ENCODE data around the gene ZBTB21. TPM values are rescaled to one million over a fixed set of nuclear protein-coding genes. Genes with fewer than 3 reads are reported as not detected.

ZBTB21 gene
- total RNA-seq, 3 donors from 2014 or later = 15.2 to 18.1 (median 16.1) TPM

DNA sequence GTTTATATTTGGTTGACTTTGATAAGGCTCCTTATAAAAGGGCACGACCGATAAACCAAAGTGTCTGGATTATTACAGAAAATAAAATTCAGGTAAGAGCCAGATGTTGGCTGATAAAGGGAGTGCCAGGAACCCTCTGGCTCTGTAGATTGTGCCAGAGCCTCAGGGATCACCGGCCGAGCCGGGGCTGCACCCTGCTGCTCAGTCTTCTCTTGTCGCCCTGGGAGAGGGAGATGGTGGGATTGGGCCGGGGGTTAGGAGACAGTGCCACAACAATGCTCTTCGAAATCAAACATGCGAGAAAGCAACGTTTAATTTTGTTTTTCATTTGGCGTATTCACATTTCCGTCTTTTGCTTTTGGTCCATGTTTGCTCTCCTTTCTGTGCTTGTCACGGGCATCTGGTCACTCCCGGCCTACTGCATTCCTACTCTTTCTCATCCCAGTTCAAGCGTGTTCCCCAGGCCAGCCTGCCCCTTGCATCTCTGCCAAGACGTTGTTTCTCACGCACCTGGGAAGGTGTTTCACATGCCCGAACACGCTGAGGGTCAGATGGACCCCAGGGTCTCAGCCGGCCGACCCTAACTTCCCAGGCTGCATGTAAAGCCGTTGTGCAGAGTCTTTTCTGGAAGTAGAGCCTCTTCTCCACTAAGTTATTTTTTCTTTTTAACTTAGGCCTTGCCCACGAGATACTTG, 37.5 kb downstream of the ZBTB21 start:
- Histone ChIP-seq H3K36me3 (no peaks in the 10 kb centered on the region), H3K9me3 (no peaks in the 10 kb centered on the region), H3K27ac (no peak overlapping the region), H3K4me3 (no peak overlapping the region), H3K4me1 (no peaks in the 10 kb centered on the region), H3K27me3 (no peaks in the 10 kb centered on the region)
- DNase-seq (ENCODE audit: low spot score in 2 of 2) = peak; percentile 16 to 46
- TF ChIP-seq POLR2A (IDR thresholded peaks at IDR 0.05) (no peak), POLR2AphosphoS5 (IDR thresholded peaks at IDR 0.05) (no peak)
- TF ChIP-seq, protein P1, sequence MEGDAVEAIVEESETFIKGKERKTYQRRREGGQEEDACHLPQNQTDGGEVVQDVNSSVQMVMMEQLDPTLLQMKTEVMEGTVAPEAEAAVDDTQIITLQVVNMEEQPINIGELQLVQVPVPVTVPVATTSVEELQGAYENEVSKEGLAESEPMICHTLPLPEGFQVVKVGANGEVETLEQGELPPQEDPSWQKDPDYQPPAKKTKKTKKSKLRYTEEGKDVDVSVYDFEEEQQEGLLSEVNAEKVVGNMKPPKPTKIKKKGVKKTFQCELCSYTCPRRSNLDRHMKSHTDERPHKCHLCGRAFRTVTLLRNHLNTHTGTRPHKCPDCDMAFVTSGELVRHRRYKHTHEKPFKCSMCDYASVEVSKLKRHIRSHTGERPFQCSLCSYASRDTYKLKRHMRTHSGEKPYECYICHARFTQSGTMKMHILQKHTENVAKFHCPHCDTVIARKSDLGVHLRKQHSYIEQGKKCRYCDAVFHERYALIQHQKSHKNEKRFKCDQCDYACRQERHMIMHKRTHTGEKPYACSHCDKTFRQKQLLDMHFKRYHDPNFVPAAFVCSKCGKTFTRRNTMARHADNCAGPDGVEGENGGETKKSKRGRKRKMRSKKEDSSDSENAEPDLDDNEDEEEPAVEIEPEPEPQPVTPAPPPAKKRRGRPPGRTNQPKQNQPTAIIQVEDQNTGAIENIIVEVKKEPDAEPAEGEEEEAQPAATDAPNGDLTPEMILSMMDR (IDR thresholded peaks at IDR 0.05) = no peak
- intact Hi-C loops (cut with DNase I; ENCODE audit: low total_unique reads) = no loop called here

DNA sequence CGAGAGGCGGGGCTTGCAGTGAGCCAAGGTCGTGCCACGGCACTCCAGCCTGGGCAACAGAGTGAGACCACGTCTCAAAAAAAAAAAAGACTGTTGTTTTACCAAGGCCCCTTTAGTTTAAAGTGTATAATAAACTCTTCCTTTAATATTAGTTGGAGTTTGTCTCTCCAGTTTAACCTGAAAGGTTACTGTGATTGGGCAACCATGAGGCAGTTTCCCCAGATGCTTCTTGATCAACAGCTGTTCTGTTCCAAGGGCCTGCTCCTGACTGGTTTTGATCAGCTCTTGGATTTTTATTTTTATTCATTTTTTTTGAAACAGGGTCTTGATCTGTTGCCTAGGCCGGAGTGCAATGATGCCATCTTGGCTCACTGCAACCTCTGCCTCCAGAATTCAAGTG, 38.3 kb downstream of the ZBTB21 start:
- Histone ChIP-seq H3K36me3 (no peaks in the 10 kb centered on the region), H3K27ac (no peak overlapping the region), H3K9me3 (no peaks in the 10 kb centered on the region), H3K27me3 (no peaks in the 10 kb centered on the region), H3K4me1 (no peaks in the 10 kb centered on the region), H3K4me3 (no peak overlapping the region)
- intact Hi-C loops (cut with DNase I; ENCODE audit: low total_unique reads) = no loop called here
- TF ChIP-seq, protein P1 (IDR thresholded peaks at IDR 0.05) = no peak
- TF ChIP-seq POLR2AphosphoS5 (IDR thresholded peaks at IDR 0.05) (no peak), POLR2A (IDR thresholded peaks at IDR 0.05) (no peak)
- DNase-seq (ENCODE audit: low spot score in 2 of 2) = peak in 1 of 2 donors; percentile 5

DNA sequence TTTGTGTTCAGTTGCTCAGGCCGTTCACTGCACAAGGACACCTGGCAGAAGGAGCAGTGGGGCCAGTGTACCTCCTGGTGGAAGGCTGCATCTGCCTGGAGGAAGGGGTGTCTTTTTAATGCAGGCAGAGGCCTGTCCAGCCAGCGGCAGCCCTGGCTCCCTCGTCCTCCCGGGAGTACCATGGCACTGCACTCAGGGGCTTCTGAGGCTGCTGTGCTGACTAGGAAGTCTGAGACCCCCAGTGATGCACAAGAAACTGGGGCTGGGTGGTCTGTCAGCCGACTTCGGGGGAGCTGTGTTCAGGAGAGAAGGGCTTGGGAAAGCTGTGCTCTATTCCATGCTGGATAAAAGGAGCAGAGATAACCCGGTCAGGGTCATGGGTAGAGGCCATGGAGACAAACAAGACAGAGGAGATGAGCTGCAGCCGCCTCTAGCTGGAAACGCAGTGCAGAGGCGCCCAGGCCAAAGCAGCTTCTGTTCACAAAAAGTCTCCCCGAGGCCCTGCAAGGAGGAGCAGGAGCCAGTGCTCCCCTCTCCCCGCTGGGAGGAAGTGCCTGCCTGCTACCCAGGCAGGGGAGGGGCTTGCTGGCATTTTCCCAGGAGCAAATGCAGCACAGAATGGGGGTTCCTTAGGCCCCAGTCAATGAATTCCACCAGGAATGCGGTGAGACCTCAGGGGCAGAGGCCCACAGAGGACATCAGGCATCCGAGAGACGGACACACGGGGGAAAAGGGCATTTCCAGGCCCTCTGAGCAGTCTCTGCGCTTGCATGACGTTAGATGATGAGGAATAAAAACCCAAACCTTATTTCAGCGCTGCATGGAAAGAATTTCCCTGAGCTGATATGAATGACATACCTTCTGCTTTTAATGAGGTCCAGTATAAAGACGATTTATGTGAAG, 39.2 kb downstream of the ZBTB21 start:
- Histone ChIP-seq H3K4me3 (no peak overlapping the region), H3K9me3 (no peaks in the 10 kb centered on the region), H3K4me1 (no peaks in the 10 kb centered on the region), H3K27ac (no peak overlapping the region), H3K36me3 (no peaks in the 10 kb centered on the region), H3K27me3 (no peaks in the 10 kb centered on the region)
- peak in 1 of 2 donors; percentile 12 for DNase-seq (ENCODE audit: low spot score in 2 of 2)
- intact Hi-C loops (cut with DNase I; ENCODE audit: low total_unique reads) = no loop called here
- TF ChIP-seq, protein P1 (IDR thresholded peaks at IDR 0.05) = no peak
- no peak for TF ChIP-seq POLR2A (IDR thresholded peaks at IDR 0.05)
- TF ChIP-seq POLR2AphosphoS5 (IDR thresholded peaks at IDR 0.05) = no peak

DNA sequence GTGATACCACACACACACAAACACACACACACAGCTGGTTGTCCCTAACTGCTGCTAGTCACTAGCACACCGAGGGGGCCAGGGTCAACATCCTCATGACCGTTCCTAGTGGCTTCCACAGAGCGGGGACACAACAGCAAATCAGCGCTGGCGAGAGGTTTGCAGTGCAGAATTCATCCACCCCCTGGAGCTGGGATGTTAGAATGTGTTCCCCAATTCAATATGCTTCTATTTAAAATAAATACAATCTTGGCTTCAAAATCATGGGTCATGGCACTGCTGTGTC, 40.1 kb downstream of the ZBTB21 start:
- Histone ChIP-seq H3K36me3 (no peaks in the 10 kb centered on the region), H3K4me3 (no peak overlapping the region), H3K9me3 (no peaks in the 10 kb centered on the region), H3K27ac (no peak overlapping the region), H3K27me3 (no peaks in the 10 kb centered on the region), H3K4me1 (no peaks in the 10 kb centered on the region)
- DNase-seq (ENCODE audit: low spot score in 2 of 2) = peak in 1 of 2 donors; percentile 5
- TF ChIP-seq POLR2AphosphoS5 (IDR thresholded peaks at IDR 0.05) = no peak
- TF ChIP-seq POLR2A (IDR thresholded peaks at IDR 0.05) = no peak
- TF ChIP-seq, protein P1 (IDR thresholded peaks at IDR 0.05) = no peak
- intact Hi-C loops (cut with DNase I; ENCODE audit: low total_unique reads) = no loop called here

DNA sequence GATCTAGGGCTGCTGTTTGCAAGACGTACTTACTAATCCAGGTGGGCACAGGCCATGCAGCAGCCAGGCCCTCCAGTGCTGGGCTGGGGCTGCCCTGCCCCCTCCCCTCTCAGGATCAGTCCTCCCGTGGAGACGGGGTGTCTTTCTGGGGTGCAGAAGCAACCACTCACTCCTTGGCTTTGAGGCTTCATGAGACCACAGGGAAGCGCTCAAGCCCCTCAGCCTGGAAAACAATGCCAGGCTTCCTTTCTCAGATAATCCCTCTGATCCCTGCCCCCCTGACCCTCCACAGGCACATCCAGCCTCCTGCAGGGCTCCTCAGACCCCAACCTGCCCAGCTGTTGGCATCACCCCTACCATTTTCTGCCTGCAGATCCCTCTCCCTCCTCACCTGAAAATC, 42.5 kb downstream of the ZBTB21 start:
- H3K36me3 ChIP-seq = no peaks in the 10 kb centered on the region
- DNase-seq (ENCODE audit: low spot score in 2 of 2) = peak; percentile 13 to 20
- H3K4me1 ChIP-seq = no peaks in the 10 kb centered on the region
- H3K4me3 ChIP-seq = no peak overlapping the region
- intact Hi-C loops (cut with DNase I; ENCODE audit: low total_unique reads) = no loop called here
- no peaks in the 10 kb centered on the region for H3K27me3 ChIP-seq
- H3K27ac ChIP-seq = no peak overlapping the region
- no peaks in the 10 kb centered on the region for H3K9me3 ChIP-seq
- no peak for TF ChIP-seq POLR2AphosphoS5 (IDR thresholded peaks at IDR 0.05)
